IMR-90 (cell line): ENCODE data around the gene STAP2. TPM values are rescaled to one million over a fixed set of nuclear protein-coding genes. Genes with fewer than 3 reads are reported as not detected.

Source experiments
- ATAC-seq: fragments of 200-7000 bp; cut with Tn5 transposase; 2 replicates; pipeline ENCODE4 v1.9.1; 2020; ENCODE audit warnings: low read depth, mild to moderate bottlenecking, moderate library complexity
- BruUV-seq: library from RNA; stranded (reverse); fragments of 400-500 nt; replicated peaks from 2 replicates; lab custom pipeline; 2021; lab: Mats Ljungman, UMichigan
- CTCF ChIA-PET: fragments of 300-600 bp; formaldehyde crosslinking; extraction: SDS; loops from one replicate; lab custom pipeline; 2021; ENCODE audit warnings: antibody characterized with exemption; lab: Yijun Ruan, JAX
- POLR2A ChIA-PET: fragments of 300-600 bp; sonication (Branson Sonifier 250); formaldehyde crosslinking; loops from one replicate; lab custom pipeline; 2022; ENCODE audit warnings: antibody characterized with exemption; ENCODE audit not compliant: unreplicated experiment; lab: Charles Lee
- DNase-seq: peaks from one replicate; pipeline ENCODE4 v3.0.0; 2013
- H2AFZ ChIP-seq: replicated peaks from 2 replicates; pipeline ENCODE3; 2013; ENCODE audit warnings: low read length, mild to moderate bottlenecking; ENCODE audit not compliant: poor library complexity
- H2AK5ac ChIP-seq: 2 replicates; pipeline ENCODE4 v1.6.1; 2013; ENCODE audit warnings: low read depth, low read length, inconsistent platforms
- H2AK9ac ChIP-seq: replicated peaks from 2 replicates; pipeline ENCODE3; 2013; ENCODE audit warnings: mild to moderate bottlenecking, low read depth, low read length, moderate library complexity; ENCODE audit not compliant: poor library complexity
- H2BK120ac ChIP-seq: 2 replicates; pipeline ENCODE4 v1.6.1; 2013; ENCODE audit warnings: low read depth, low read length, inconsistent platforms
- H2BK15ac ChIP-seq: 3 replicates; pipeline ENCODE4 v1.6.1; 2013; ENCODE audit warnings: low read depth, low read length, inconsistent platforms
- H2BK20ac ChIP-seq: 2 replicates; pipeline ENCODE4 v1.6.1; 2013; ENCODE audit warnings: low read depth, mild to moderate bottlenecking, inconsistent platforms, low read length, moderate library complexity
- H2BK5ac ChIP-seq: 2 replicates; pipeline ENCODE4 v1.6.1; 2013; ENCODE audit warnings: mild to moderate bottlenecking, low read depth, low read length, inconsistent platforms; ENCODE audit not compliant: poor library complexity, severe bottlenecking
- H3K14ac ChIP-seq: replicated peaks from 2 replicates; pipeline ENCODE4 v1.6.1; 2013; ENCODE audit warnings: low read depth, low read length, inconsistent platforms
- H3K18ac ChIP-seq: 2 replicates; pipeline ENCODE4 v1.6.1; 2013; ENCODE audit warnings: low read depth, low read length, control low read depth
- H3K23ac ChIP-seq: 2 replicates; pipeline ENCODE4 v1.6.1; 2013; ENCODE audit warnings: low read depth, low read length, inconsistent platforms
- H3K27ac ChIP-seq: 2 replicates; pipeline ENCODE4 v1.5.1; 2013; ENCODE audit warnings: mild to moderate bottlenecking, control low read depth, low read length; ENCODE audit not compliant: insufficient read depth
- H3K27me3 ChIP-seq: 2 replicates; pipeline ENCODE4 v1.6.1; 2013; ENCODE audit warnings: low read length; ENCODE audit not compliant: control insufficient read depth, insufficient read depth
- H3K36me3 ChIP-seq: 2 replicates; pipeline ENCODE4 v1.6.1; 2013; ENCODE audit warnings: low read length, mixed read lengths; ENCODE audit not compliant: control insufficient read depth, insufficient read depth
- H3K4ac ChIP-seq: 2 replicates; pipeline ENCODE4 v1.6.1; 2013; ENCODE audit warnings: low read depth, low read length, inconsistent platforms
- H3K4me1 ChIP-seq: 2 replicates; pipeline ENCODE4 v1.6.1; 2013; ENCODE audit warnings: low read length, mixed read lengths; ENCODE audit not compliant: control insufficient read depth, insufficient read depth
- H3K4me2 ChIP-seq: 2 replicates; pipeline ENCODE4 v1.6.1; 2013; ENCODE audit warnings: low read depth, mild to moderate bottlenecking, control low read depth, low read length, moderate library complexity
- H3K4me3 ChIP-seq: 2 replicates; pipeline ENCODE4 v1.5.1; 2013; ENCODE audit warnings: low read depth, mild to moderate bottlenecking, control low read depth, low read length, moderate library complexity; ENCODE audit not compliant: insufficient read depth
- H3K56ac ChIP-seq: 2 replicates; pipeline ENCODE4 v1.6.1; 2013; ENCODE audit warnings: low read length, inconsistent platforms; ENCODE audit not compliant: insufficient read depth; ENCODE audit errors: extremely low read depth
- H3K79me1 ChIP-seq, 2 experiments: 2 replicates each; pipeline ENCODE4 v1.6.1; 2013; ENCODE audit warnings: low read length in 2 of 2, inconsistent platforms in 1 of 2, low read depth in 1 of 2
- H3K9ac ChIP-seq: 2 replicates; pipeline ENCODE4 v1.6.1; 2013; ENCODE audit warnings: low read depth, low read length, control low read depth
- H3K9me1 ChIP-seq: 2 replicates; pipeline ENCODE4 v1.6.1; 2013; ENCODE audit warnings: low read length, inconsistent platforms; ENCODE audit not compliant: insufficient read depth
- H3K9me3 ChIP-seq: 2 replicates; pipeline ENCODE4 v1.6.1; 2013; ENCODE audit warnings: low read length; ENCODE audit not compliant: control insufficient read depth, insufficient read depth
- H4K20me1 ChIP-seq: 2 replicates; pipeline ENCODE4 v1.6.1; 2013; ENCODE audit warnings: low read length, inconsistent platforms; ENCODE audit not compliant: insufficient read depth
- H4K5ac ChIP-seq: 2 replicates; pipeline ENCODE4 v1.6.1; 2013; ENCODE audit warnings: mild to moderate bottlenecking, low read depth, low read length, control low read depth
- H4K8ac ChIP-seq, 2 experiments: 2 replicates each; pipeline ENCODE4 v1.6.1; 2013; ENCODE audit warnings: low read depth in 2 of 2, low read length in 2 of 2, control low read depth in 1 of 2, inconsistent platforms in 1 of 2
- H4K91ac ChIP-seq: 2 replicates; pipeline ENCODE4 v1.6.1; 2013; ENCODE audit warnings: low read depth, low read length, inconsistent platforms; ENCODE audit not compliant: insufficient read depth
- BHLHE40 ChIP-seq: fragments of 150-350 bp; IDR thresholded peaks from 2 replicates; pipeline ENCODE4 v1.6.1; 2016; ENCODE audit warnings: mild to moderate bottlenecking, low read depth, low read length
- FOS ChIP-seq: fragments of 150-350 bp; IDR thresholded peaks from 2 replicates; pipeline ENCODE4 v1.6.1; 2016; ENCODE audit warnings: low read depth, low read length
- MAZ ChIP-seq: IDR thresholded peaks from 2 replicates; pipeline ENCODE4 v1.6.1; 2012; ENCODE audit warnings: low read depth, mild to moderate bottlenecking, low read length, improper control_type of control experiment, moderate library complexity, borderline replicate concordance
- NFE2L2 ChIP-seq: fragments of 150-350 bp; IDR thresholded peaks from 2 replicates; pipeline ENCODE4 v1.6.1; 2016; ENCODE audit warnings: low read depth, mild to moderate bottlenecking, low read length
- POLR2A ChIP-seq: IDR thresholded peaks from 2 replicates; pipeline ENCODE4 v1.6.1; 2012; ENCODE audit warnings: mild to moderate bottlenecking, low read depth, low read length
- RFX5 ChIP-seq: IDR thresholded peaks from 2 replicates; pipeline ENCODE4 v1.8.0; 2012; ENCODE audit warnings: low read depth, mild to moderate bottlenecking, low read length, moderate library complexity
- WGBS, 2 experiments: methylation state at CpG; one replicate each; pipeline versions ENCODE4 v1.1.5 to v1.1.7; 2013; ENCODE audit warnings: missing lambda C conversion rate in 2 of 2; ENCODE audit not compliant: insufficient read length in 1 of 2; ENCODE audit errors: extremely low coverage in 2 of 2; 5-methylcytosine and 5-hydroxymethylcytosine counted together
- dilution Hi-C: fragments of 300-500 bp; cut with HindIII; formaldehyde crosslinking; loops from one replicate; pipeline ENCODE4 v1.14.3; 2018; ENCODE audit warnings: low sequenced_read_pairs; ENCODE audit not compliant: unreplicated experiment
- in situ Hi-C: fragments of 300-500 bp; cut with MboI; formaldehyde crosslinking; loops from 3 replicates; pipeline ENCODE4 v1.14.3; 2019; ENCODE audit warnings: low sequenced_read_pairs, inconsistent platforms, mixed read lengths
- intact Hi-C: fragments of 100-400 bp; cut with micrococcal nuclease; formaldehyde crosslinking; loops from 2 replicates; pipeline ENCODE4 v1.10.0; 2022
- polyA plus RNA-seq, 3 experiments: library from polyadenylated mRNA; depleted of rRNA; stranded (reverse); fragments of >200 nt; gene quantifications; 2 replicates each; pipeline ENCODE4 v1.2.3, GENCODE V29; 2012; ENCODE audit warnings: low replicate concordance in 1 of 3
- total RNA-seq: library from RNA; depleted of rRNA; stranded (reverse); fragments of >200 nt; gene quantifications from 2 replicates; pipeline ENCODE4 v1.2.3, GENCODE V29; 2012
- TF ChIP-seq, protein P1 (sequence below): conservative IDR thresholded peaks from 2 replicates; pipeline ENCODE4 v1.5.1; 2012; ENCODE audit warnings: mild to moderate bottlenecking, low read depth, low read length, improper control_type of control experiment

STAP2 gene
- total and polyA plus RNA-seq, 2 of the 4 experiments (the other 2 are of a cell fraction): 1.3 to 3.4 TPM

DNA sequence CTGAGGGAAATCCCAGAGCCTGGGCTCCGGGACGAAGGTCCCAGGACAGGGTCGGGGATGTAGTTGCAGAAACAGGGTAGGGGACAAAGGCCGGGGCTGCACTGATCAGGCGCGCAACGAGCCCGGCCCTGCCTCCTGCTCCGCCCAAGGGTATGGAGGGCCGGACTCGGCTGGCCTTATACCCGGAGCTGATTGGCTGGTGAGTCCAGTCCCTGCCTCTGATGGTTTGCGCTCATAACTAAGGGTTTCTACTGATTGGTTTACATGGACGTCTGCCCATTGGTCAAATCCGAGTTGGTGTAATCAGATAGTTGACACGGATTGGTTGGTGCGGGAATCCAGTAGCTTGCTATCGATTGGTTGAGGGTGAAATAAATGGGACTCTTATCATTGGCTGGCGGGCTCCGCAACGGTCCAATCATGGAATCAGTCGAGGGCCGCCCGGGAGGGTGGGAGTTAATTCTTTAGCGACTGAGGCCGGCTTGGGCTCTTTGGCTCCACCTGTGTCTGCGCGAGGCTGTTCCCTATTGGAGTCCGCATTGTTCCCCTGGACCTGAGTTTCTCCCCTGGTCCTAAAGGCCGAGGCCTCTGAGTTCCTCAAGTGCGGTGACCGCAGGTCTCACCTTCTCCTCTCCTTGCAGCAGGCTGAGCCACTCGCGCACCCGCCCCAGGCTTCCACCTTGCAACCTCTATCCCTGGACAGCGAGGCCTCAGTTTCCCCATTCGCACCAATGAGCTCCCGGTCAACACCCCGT, 4.2 kb upstream of the STAP2 start:
- no TSS peak for BruUV-seq
- peak overlapping the region; percentile 86 for H2AK9ac ChIP-seq
- CTCF ChIA-PET: interaction anchor here (3.1 kb wide), 1 partner anchor 10 kb away, joined by 29 read pairs; no protein-coding TSS in a partner anchor

More for the DNA sequence above, 4.2 kb upstream of the STAP2 start:
- H3K4me3 ChIP-seq: peak overlapping the region; percentile 81
- H3K27ac ChIP-seq: peak overlapping the region; percentile 77
- peak; percentile 70 for TF ChIP-seq POLR2A
- TF ChIP-seq MAZ: no peak
- TF ChIP-seq, protein P1, sequence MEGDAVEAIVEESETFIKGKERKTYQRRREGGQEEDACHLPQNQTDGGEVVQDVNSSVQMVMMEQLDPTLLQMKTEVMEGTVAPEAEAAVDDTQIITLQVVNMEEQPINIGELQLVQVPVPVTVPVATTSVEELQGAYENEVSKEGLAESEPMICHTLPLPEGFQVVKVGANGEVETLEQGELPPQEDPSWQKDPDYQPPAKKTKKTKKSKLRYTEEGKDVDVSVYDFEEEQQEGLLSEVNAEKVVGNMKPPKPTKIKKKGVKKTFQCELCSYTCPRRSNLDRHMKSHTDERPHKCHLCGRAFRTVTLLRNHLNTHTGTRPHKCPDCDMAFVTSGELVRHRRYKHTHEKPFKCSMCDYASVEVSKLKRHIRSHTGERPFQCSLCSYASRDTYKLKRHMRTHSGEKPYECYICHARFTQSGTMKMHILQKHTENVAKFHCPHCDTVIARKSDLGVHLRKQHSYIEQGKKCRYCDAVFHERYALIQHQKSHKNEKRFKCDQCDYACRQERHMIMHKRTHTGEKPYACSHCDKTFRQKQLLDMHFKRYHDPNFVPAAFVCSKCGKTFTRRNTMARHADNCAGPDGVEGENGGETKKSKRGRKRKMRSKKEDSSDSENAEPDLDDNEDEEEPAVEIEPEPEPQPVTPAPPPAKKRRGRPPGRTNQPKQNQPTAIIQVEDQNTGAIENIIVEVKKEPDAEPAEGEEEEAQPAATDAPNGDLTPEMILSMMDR: peak; percentile 34
- peak; percentile 98 for TF ChIP-seq FOS
- no peak for TF ChIP-seq BHLHE40
- TF ChIP-seq RFX5: no peak
- TF ChIP-seq NFE2L2: no peak
- peak overlapping the region; percentile 15; the same call in 1 of the 3 replicates for H2BK15ac ChIP-seq
- H4K91ac ChIP-seq: peak overlapping the region; percentile 78
- peak overlapping the region; percentile 71 to 99 for H4K8ac ChIP-seq
- peak overlapping the region; percentile 72 for H2BK5ac ChIP-seq
- peak overlapping the region; percentile 78 for H3K9ac ChIP-seq
- no peak overlapping the region for H2BK20ac ChIP-seq
- peak overlapping the region; percentile 84 for H4K5ac ChIP-seq
- H3K23ac ChIP-seq: peak overlapping the region; percentile 2; the same call in 1 of the 2 replicates
- H2BK120ac ChIP-seq: no peak overlapping the region
- H2AK5ac ChIP-seq: peak overlapping the region; percentile 87; the same call in 1 of the 2 replicates
- intact Hi-C loops: no loop called here
- H3K27me3 ChIP-seq: no peaks in the 10 kb centered on the region
- no peak overlapping the region; the same call in 1 of the 2 replicates for H3K56ac ChIP-seq
- POLR2A ChIA-PET: interaction anchor here (0.6 kb wide), 1 partner anchor 12 kb away, joined by 3 read pairs; no protein-coding TSS in a partner anchor
- peak overlapping the region; percentile 99 for H2AFZ ChIP-seq
- peak overlapping the region; percentile 79 for H3K14ac ChIP-seq
- H3K9me3 ChIP-seq: no peaks in the 10 kb centered on the region
- peak; percentile 100 for DNase-seq
- 0% methylated on average over 11 of the region's 39 CpGs; no CpG with 5 or more reads in 1 of the 2 experiments for WGBS, 2 experiments
- H3K9me1 ChIP-seq: 0 out of 2 replicates have a peak, but pooled peaks cover 2% of the 10 kb centered on the region
- no peaks in the 10 kb centered on the region for H4K20me1 ChIP-seq
- H3K4ac ChIP-seq: peak overlapping the region; percentile 80
- peak overlapping the region; percentile 97 for H3K4me2 ChIP-seq
- in situ Hi-C loops: no loop called here
- H3K18ac ChIP-seq: peak overlapping the region; percentile 40; the same call in 1 of the 2 replicates
- ATAC-seq: peak; percentile 91
- H3K36me3 ChIP-seq: peaks cover 5% of the 10 kb centered on the region
- peaks cover 7 to 11% of the 10 kb centered on the region in 2 experiments; a peak in 2 of 4 replicates for H3K79me1 ChIP-seq
- H3K4me1 ChIP-seq: peaks cover 10% of the 10 kb centered on the region
- dilution Hi-C loops: no loop called here
